Endodermal cell (in vitro differentiated cells): ENCODE results near the gene ARHGEF6. TPM values are rescaled to one million over a fixed set of nuclear protein-coding genes. Genes with fewer than 3 reads are reported as not detected.

Source experiments
- DNase-seq: peaks from one replicate; pipeline ENCODE4 v3.0.0-alpha.2; 2017
- H3K27ac ChIP-seq: 2 replicates; pipeline ENCODE4 v1.5.1; 2013; ENCODE audit warnings: mild to moderate bottlenecking, low read depth, low read length, moderate library complexity
- H3K27me3 ChIP-seq: 2 replicates; pipeline ENCODE4 v1.6.1; 2013; ENCODE audit warnings: mild to moderate bottlenecking, low read length, moderate library complexity; ENCODE audit not compliant: insufficient read depth, control insufficient read depth, poor library complexity, severe bottlenecking
- H3K36me3 ChIP-seq: 2 replicates; pipeline ENCODE4 v1.7.0; 2013; ENCODE audit warnings: mild to moderate bottlenecking, low read length, moderate library complexity; ENCODE audit not compliant: control insufficient read depth, insufficient read depth
- H3K4me1 ChIP-seq: one replicate; pipeline ENCODE4 v1.7.0; 2013; ENCODE audit warnings: low read length; ENCODE audit not compliant: control insufficient read depth, insufficient read depth
- H3K4me3 ChIP-seq: 2 replicates; pipeline ENCODE4 v1.5.1; 2013; ENCODE audit warnings: mild to moderate bottlenecking, low read length, moderate library complexity
- H3K9ac ChIP-seq: 2 replicates; pipeline ENCODE4 v1.6.1; 2013; ENCODE audit warnings: mild to moderate bottlenecking, low read length, moderate library complexity; ENCODE audit not compliant: poor library complexity, severe bottlenecking; ENCODE audit errors: extremely low read depth
- H3K9me3 ChIP-seq: 2 replicates; pipeline ENCODE4 v1.6.1; 2013; ENCODE audit warnings: mild to moderate bottlenecking, low read length, moderate library complexity; ENCODE audit not compliant: control insufficient read depth
- H3K27ac Mint-ChIP-seq: 2 replicates; pipeline ENCODE4 v1.8.0; 2020; ENCODE audit warnings: mixed read lengths
- H3K27me3 Mint-ChIP-seq: 2 replicates; pipeline ENCODE4 v1.8.0; 2021; ENCODE audit warnings: mild to moderate bottlenecking, mixed read lengths; ENCODE audit not compliant: insufficient read depth
- H3K36me3 Mint-ChIP-seq: 2 replicates; pipeline ENCODE4 v1.8.0; 2020; ENCODE audit warnings: low read depth, mixed read lengths
- H3K4me1 Mint-ChIP-seq: 2 replicates; pipeline ENCODE4 v1.8.0; 2020; ENCODE audit warnings: mixed read lengths
- H3K4me3 Mint-ChIP-seq: 2 replicates; pipeline ENCODE4 v1.8.0; 2020; ENCODE audit warnings: mild to moderate bottlenecking, moderate library complexity, mixed read lengths
- H3K9me3 Mint-ChIP-seq: 2 replicates; pipeline ENCODE4 v1.8.0; 2020; ENCODE audit warnings: mild to moderate bottlenecking, mixed read lengths
- CTCF ChIP-seq: fragments of 200-600 bp; sonication (generic); conservative IDR thresholded peaks from 2 replicates; pipeline ENCODE4 v1.5.0; 2021; ENCODE audit warnings: antibody characterized with exemption, mild to moderate bottlenecking
- WGBS, 2 experiments: methylation state at CpG; one replicate each; pipeline versions ENCODE4 v1.1.5 to v1.1.7; 2013; ENCODE audit warnings: missing lambda C conversion rate in 2 of 2, mixed read lengths in 1 of 2; ENCODE audit not compliant: insufficient coverage in 1 of 2, insufficient read length in 1 of 2; 5-methylcytosine and 5-hydroxymethylcytosine counted together
- total RNA-seq, 2 donors: library from RNA; stranded (reverse); fragmentation: NEBNext Ultra II Directional in 1 of 2; extraction: Animal tissue kit (Norgen Biotek cat#: 25700) in 1 of 2; gene quantifications; 2 replicates in 1 of 2; 3 replicates in 1 of 2; pipeline ENCODE4 v1.2.1, GENCODE V29; 2021

The ARHGEF6 gene
- total RNA-seq, 2 donors from 2014 or later = 1.8 to 2.7 TPM

DNA sequence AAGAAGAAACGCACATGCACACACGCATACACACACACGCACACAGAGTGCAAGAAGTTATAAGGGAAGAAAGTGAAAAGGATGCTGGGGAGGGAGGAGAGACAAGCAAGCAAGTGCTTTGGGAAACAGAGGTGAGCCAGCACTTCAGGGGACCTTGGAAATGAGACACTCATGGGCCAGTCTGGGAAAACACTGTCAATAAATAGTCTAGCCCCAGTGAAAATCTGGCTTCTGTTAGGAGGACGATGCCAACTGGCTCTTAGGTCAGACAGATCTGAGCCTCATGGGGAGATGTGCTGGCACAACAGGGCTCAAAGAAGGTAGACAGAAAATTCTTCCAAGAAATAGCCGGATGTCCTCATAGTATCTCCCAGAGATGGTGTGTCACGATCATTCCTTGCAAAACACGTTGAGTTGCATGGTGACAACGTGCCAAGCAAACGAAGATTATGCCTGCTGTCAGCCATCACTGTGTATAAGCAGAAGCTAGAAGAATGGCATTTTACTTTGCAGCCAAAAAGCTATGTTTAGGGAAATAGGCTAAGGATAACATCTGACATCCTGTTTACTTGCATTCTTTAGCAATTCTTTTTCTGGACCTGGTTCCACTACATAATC is 557 bp upstream of the ARHGEF6 start:
- no peak for TF ChIP-seq CTCF
- no peak overlapping the region for H3K4me3 Mint-ChIP-seq
- Histone ChIP-seq H3K9ac (no peak overlapping the region), H3K4me3 (no peak overlapping the region), H3K36me3 (no peaks in the 10 kb centered on the region), H3K27me3 (no peaks in the 10 kb centered on the region), H3K27ac (no peak overlapping the region), H3K4me1 (no peaks in the 10 kb centered on the region), H3K9me3 (no peaks in the 10 kb centered on the region)
- no peak for DNase-seq
- peaks cover 46% of the 10 kb centered on the region for H3K9me3 Mint-ChIP-seq
- H3K27ac Mint-ChIP-seq = no peak overlapping the region
- H3K4me1 Mint-ChIP-seq = peaks cover 7% of the 10 kb centered on the region
- H3K36me3 Mint-ChIP-seq = no peaks in the 10 kb centered on the region
- WGBS, 2 experiments = 84 to 88% methylated on average over 6 to 9 of the region's 9 CpGs
- H3K27me3 Mint-ChIP-seq = no peaks in the 10 kb centered on the region

DNA sequence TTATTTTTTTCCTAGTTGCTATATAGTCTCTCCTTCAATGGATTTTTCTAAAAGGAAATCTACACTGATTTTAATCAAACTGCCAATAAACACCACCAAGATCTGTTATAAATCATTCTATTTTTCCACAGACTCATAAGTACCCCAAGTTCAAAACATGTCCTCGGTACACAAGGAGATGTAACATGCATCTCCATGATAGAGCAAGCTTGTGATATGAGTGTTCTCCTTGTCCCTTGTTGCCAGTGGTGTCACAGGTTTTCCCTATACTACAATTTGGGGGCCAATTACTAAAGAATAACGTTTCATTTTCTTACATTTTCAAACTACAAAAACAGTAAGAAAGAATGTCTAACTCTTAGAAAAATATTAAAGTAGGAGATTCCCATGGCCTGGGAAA is 491 bp downstream of the ARHGEF6 start:
- H3K27me3 ChIP-seq = no peaks in the 10 kb centered on the region
- H3K27ac Mint-ChIP-seq = no peak overlapping the region
- no peak overlapping the region for H3K9ac ChIP-seq
- no peak overlapping the region for H3K4me3 ChIP-seq
- WGBS, 2 experiments = 83% methylated on average over 1 of the region's 2 CpGs; no CpG with 5 or more reads in 1 of the 2 experiments
- H3K4me1 ChIP-seq = no peaks in the 10 kb centered on the region
- no peak for DNase-seq
- H3K27ac ChIP-seq = no peak overlapping the region
- peaks cover 7% of the 10 kb centered on the region for H3K4me1 Mint-ChIP-seq
- H3K9me3 Mint-ChIP-seq = peaks cover 49% of the 10 kb centered on the region
- H3K27me3 Mint-ChIP-seq = no peaks in the 10 kb centered on the region
- H3K36me3 Mint-ChIP-seq = no peaks in the 10 kb centered on the region
- no peaks in the 10 kb centered on the region for H3K9me3 ChIP-seq
- no peak for TF ChIP-seq CTCF
- H3K4me3 Mint-ChIP-seq = no peak overlapping the region
- no peaks in the 10 kb centered on the region for H3K36me3 ChIP-seq

DNA sequence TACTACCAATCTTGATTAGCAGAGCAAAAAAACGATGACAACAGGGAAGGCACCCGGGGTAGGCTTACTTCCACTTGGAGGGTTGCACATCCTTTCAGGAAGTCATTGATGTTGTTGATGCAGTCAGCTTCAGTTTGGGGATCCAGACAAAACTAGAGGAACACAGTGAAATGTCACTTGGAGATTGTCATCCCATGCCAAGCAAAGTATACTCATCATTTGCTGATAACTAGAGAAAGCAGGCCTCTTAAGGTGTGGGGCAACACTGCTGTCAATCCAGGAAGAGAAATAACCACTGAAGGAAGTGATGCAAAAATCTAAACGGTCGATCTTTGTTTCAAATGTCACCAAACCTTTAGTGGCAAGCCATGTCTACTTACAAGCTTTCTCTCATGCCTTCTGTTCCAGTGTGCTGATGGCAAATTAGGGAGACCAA is 1.4 kb downstream of the ARHGEF6 start:
- H3K9me3 Mint-ChIP-seq = peaks cover 51% of the 10 kb centered on the region
- no peaks in the 10 kb centered on the region for H3K27me3 ChIP-seq
- peaks cover 7% of the 10 kb centered on the region for H3K4me1 Mint-ChIP-seq
- H3K27me3 Mint-ChIP-seq = no peaks in the 10 kb centered on the region
- no peak for TF ChIP-seq CTCF
- H3K9ac ChIP-seq = no peak overlapping the region
- no peaks in the 10 kb centered on the region for H3K36me3 ChIP-seq
- H3K4me3 Mint-ChIP-seq = no peak overlapping the region
- no peak overlapping the region for H3K27ac ChIP-seq
- no peaks in the 10 kb centered on the region for H3K4me1 ChIP-seq
- no peaks in the 10 kb centered on the region for H3K9me3 ChIP-seq
- H3K36me3 Mint-ChIP-seq = no peaks in the 10 kb centered on the region
- DNase-seq = no peak
- H3K4me3 ChIP-seq = no peak overlapping the region
- WGBS, 2 experiments = 84 to 100% methylated on average over 1 to 4 of the region's 4 CpGs
- H3K27ac Mint-ChIP-seq = no peak overlapping the region
